SKM-1 (cell line): ENCODE data around the gene ZNF616.

Experiments
- DNase-seq: peaks from one replicate; lab custom pipeline; 2025; ENCODE audit not compliant: unreplicated experiment; lab: John Stamatoyannopoulos, UW

The ZNF616 gene

DNA sequence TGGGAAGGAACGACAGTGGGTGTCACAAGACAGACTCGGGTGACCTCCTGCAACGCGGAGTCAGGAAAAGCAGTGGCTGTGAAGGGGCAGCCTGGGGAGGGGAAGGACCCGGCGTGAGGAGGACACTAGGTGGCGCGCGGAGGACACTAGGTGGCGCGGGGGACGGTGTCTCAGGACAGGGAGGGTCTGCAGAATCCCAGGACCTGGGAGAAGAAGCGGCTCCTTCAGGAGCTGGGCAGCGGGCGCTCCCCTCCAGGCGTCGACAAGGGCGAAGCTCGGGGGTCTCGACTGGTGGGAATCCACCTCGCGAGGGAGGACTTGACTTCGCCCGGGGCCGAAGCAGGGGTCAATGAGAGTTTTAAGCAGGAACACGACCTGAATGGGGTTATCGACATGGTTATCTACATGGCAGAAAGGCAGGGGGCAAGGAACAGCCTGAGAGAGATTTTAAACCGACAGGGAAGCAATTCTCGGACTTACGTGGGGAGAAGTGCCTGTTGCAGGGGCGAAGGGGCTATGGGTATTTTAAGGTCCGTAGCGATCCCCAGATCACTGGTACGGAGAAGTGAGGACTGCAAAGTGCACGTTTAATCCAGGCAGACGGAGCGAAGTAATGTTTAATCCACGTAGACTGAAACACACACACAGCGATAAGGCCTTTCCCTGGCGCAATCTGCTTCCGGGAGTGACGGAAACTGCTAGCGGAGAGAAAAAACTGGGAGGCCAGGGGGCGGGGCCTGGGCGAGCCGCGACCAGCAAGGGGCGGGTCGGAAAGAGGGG, at the start of gene ZNF616:
Gene ZNF616 (minus strand): TSS at position 687 of the 780 bp plus-strand sequence. CDS start 9,426 bp downstream, outside the sequence.
- peak; percentile 57 for DNase-seq

DNA sequence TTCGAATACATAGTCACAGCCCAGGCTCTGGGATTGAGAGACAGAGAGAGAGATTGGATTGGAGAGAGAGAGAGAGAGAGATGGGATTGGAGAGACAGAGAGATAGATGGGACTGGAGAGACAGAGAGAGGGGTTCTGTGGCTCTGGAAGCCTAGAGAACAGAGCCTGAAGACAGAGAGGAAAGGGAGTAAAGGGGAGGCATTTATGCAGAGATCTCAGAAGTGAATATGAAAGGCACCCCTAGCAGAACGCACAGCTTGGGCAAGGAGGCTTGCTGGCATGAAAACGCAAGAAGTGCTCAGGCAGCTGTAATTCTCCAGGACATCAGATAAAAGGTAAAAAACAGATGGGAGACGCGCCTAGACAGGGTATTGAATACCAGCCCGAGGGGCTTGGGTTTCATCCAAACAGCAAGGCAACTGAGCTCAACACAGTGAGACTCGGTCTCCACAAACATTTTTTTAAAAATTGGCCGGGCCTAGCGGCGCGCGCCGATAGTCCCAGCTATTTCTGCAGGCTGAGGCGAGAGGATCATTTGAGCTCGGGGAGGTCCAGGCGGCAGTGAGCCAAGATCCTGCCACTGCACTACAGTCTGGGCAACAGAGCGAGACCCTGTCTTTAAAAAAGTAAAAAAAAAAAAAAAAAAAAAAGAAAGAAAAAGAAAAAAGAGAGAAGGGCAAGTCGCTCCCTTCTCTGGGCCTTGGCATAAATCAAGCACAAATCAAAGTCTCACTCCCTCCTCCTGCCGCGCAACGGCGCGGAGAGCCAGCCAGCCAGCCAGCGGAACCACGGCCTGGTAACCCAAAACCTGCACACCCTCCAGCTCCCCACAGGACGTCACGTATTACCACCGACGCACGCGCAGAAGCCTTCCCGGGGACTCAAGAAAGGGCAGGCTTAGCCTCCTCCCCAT, 49.3 kb upstream of the ZNF616 start:
- DNase-seq: no peak

DNA sequence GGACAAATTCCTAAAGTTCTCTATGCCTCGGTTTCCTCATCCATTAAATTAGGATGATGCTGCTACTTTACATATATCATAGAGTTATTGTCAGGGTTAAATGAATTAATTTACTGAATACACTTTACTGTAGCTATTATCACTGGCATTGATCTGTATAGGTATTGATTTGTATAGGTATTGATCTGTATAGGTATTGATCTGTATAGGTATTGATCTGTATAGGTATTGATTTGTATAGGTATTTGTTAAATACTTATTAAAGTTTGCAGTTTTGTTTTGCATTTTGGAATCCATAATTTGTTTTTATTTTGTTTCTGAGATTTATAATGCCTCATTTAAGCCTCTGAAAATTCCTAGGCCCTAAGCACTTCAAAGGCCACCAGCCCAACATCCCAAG, 47.7 kb upstream of the ZNF616 start:
- DNase-seq: no peak

DNA sequence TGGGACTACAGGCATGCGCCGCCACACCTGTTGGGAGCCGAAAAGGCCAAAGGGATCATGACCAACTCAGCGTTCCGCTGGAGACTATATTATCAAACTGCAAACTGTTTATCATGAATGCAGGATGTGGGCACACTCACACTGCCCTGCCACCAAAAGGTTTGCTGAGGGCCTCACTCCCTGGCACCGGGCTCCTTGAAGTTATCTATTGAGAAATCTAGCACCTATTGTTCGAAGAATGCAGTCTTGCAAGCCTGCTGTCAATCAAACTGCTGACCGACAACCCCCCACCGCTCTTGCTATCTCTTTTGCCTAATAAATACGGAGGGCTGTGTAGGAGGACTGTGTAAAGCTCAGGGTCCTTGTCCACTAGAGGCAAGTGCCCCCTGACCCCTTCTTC, 36.8 kb upstream of the ZNF616 start:
- DNase-seq: no peak

DNA sequence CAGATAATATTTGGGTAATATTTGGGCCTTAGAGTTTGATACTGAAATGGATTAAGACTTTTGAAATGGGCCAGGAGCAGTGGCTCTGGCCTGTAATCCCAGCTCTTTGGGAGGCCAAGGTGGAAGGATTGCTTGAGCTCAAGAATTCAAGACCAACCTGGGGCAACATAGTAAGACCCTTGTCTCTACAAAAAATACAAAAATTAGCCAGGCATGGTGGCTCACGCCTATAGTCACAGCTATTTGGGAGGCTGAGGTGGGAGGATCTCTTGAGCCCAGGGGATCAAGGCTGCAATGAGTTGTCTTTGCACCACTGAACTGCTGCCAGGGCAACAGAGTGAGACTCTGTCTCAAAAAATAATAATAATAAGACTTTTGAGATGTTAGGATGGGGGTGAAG, 32.6 kb upstream of the ZNF616 start:
- DNase-seq: no peak

DNA sequence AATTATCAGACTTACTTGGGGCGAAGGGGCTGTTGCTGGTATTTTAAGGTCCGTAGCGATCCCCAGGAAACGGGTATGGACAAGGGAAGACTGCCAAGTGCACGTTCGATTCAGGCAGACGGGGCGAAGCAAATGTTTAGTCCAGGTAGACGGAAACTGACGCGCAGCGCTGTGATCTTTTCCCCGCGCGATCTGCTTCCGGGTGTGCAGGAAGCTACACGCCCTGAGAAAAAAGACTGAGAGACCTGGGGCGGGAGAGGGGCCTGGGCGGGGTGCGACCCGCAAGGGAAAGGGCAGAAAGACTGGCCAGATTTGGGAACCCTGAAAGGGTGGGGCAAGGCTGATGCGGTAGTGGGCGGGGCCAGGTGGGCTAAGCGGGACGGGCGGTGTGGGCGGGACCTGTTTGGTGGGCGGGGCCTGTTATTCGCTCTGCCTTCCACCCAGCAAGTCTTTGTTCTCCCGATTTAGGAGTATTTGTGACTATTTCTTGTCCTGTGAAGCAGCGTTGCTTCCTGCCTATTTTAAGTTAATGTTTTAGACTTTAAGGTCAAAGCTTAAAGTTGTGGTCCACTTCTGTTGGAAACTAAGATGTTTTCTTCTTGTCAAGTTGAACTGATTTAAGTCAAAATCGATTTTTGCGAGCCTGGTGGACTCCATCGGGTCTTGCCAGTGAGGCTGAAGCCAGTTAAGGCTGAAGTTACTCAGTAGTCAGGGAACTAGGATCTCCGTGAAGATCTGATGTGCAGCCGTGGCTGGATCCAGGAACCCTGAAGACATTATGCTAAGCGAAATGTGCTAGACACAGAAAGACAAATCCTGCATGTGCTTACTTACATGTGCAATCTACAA, 31.8 kb upstream of the ZNF616 start, which contains the start of gene ZNF836:
Gene ZNF836 (minus strand): TSS at position 301 of the 849 bp plus-strand sequence. CDS start 3,549 bp downstream, outside the sequence.
- DNase-seq: peak; percentile 10

DNA sequence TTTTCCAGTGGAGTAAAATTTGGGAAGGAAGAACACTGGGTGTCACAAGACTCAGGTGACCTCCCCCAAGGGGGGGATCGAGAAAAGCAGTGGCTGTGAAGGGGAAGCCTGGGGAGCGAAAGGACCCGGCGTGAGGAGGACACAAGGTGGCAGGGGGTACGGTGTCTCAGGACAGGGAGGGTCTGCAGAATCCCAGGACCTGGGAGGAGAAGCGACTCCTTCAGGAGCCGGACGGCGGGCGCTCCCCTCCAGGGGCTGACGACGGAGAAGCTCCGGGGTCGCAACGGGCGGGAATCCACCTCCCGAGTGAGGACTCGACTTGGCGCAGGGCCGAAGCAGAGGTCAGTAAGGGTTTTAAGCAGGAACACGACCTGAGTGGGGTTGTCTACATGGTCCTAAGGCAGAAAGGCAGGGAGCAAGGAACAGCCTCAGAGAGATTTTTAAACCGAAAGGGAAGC, 31.2 kb upstream of the ZNF616 start:
- DNase-seq: no peak

DNA sequence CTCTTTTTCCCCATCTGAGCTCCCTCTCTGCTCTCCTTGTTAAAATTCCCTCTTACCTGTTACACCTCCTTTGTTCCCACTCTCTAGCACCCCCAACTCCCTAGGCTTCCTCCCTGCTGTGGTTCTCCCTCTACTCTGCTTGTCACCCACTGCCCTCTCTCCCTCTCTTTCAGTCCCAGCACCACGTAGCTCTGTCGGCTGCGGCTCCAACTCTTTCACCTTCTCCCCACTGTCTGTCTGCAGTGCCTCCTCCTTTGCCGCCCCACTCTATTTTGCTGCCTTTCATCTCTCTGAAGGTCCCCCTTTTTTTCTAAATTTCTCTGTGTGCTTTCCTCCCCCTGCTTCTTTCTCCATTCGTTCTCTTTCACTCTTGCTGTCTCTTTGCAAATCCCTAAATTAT, 30.6 kb upstream of the ZNF616 start:
- DNase-seq: no peak

DNA sequence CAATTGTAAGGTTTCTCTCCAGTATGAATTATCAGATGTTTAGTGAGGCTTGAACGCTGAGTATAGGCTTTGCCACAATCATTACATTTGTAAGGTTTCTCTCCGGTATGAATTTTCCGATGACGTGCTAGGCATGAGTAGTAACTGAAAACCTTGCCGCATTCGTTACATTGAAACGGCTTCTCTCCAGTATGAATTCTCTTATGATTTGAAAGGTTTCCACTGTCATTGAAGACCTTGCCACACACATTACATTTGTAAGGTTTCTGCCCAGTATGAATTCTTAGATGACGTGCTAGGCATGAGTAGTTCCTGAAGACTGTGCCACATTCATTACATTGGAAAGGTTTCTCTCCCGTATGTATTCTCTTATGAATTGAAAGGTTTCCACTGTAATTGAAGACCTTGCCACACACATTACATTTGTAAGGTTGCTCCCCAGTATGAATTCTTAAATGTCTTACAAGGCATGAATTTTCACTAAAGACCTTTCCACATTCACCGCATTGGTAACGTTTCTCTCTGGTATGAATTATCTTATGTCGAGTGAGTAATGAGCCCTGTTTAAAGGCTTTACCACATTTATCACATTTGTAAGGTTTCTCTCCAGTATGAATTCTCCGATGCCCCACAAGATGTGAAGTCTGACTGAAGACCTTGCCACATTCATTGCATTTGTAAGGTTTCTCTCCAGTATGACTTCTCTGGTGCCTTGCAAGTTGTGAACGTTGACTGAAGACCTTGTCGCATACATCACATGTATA, 16.0 kb upstream of the ZNF616 start:
- DNase-seq: no peak

DNA sequence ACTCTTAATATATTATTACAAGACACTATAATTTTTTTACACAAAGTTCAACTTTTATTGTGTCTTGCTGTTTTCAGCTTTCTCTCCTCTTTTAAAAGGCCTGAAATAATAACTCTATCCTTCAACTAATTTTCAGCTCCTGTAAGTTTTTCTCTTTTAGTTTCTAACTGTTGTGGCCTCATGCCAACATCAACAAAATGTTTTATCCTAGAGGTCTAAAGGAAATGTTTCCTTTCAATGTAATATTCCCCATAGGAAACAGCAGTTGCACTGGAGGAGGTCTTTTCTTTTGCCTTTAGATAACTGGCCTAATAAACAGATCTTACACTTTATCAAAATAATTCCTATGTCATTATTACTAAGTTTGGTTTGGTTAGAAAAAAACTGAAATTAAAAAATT, 8.5 kb upstream of the ZNF616 start:
- DNase-seq: no peak

DNA sequence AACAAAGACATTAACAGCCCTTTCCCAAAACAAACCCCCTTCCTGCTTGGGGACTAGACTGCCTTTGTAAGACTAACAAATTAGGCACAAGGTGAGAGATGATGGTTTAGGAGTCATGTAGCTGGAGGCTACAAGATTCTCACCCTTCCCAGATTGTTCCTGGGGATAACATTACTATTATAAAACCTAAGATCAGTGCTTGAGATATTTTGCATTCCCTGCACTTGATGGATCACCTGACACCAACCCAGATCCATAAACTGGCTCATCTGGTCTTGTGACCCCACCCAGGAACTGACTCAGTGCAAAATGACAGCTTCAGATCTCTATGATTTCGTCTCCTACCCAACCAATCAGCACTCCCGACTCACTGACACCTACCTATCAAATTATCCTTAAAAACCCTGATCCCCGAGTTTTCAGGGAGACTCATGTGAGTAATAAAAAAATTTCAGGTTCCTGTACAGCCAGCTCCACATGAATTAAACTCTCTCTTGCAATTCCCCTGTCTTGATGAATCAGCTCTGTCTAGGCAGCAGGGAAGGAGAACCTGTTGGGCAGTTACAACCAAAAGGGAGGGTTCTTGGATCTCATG, 2.4 kb upstream of the ZNF616 start:
- no peak for DNase-seq

DNA sequence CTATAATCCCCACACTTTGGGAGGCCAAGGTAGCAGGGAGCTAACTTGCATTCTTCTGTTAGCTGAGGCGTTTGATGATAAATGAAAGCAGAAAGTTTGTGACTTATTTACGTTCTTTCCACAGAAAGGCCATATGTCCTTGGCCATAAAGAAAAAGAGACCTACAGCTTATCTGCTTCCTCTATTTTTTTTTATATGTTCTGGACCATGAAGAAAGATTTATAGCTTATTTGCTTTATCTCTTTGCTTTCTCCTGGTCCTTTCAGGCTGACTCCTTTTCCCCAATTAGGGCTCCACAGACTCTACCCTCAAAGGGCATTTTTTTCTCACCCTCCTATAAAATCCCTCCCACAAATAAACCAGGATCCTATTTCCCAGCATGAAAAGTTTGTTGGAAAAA, 1.5 kb upstream of the ZNF616 start:
- DNase-seq: no peak

DNA sequence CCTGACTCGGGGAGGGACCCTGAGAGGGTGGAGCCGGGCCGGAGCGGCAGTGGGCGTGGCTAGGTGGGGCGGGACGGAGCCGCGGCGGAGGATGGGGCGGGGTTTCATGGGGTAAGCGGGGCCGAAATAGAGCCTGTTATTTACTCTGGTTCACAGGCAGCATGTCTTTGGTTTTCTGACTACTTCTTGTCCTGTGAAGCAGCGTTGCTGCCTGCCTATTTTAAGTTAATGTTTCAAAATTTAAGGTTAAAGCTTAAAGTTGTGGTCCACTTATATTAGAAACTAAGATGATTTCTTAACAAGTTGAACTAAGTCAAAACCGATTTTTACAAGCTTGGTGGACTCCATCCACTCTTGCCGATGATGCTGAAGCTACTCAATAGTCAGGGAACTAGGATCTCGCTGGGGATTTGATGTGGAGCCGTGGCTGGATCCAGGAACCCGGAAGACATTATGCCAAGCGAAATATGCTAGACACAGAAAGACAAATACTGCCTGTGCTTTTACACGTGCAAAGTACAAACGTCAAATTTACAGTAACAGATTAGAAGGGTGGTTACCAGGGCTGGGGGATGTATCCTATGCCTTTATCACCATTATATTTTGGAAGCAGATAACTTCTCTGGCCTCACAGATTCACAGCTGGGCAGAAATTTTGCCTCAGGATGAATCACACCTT, 433 bp upstream of the ZNF616 start:
- DNase-seq: no peak

DNA sequence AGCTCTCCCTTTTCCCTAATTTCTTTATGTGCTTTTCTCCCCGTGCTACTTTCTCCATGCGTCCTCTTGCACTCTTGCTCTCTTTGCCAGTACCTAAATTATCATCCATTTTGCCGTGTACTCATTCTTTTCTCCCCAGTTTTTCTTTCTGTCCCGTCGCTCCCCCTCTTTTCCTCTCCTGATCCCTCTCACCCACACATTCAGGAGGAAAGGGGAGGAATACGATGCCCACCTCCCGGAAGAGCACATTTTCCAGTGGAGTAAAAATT, 821 bp downstream of the ZNF616 start:
- DNase-seq: no peak

DNA sequence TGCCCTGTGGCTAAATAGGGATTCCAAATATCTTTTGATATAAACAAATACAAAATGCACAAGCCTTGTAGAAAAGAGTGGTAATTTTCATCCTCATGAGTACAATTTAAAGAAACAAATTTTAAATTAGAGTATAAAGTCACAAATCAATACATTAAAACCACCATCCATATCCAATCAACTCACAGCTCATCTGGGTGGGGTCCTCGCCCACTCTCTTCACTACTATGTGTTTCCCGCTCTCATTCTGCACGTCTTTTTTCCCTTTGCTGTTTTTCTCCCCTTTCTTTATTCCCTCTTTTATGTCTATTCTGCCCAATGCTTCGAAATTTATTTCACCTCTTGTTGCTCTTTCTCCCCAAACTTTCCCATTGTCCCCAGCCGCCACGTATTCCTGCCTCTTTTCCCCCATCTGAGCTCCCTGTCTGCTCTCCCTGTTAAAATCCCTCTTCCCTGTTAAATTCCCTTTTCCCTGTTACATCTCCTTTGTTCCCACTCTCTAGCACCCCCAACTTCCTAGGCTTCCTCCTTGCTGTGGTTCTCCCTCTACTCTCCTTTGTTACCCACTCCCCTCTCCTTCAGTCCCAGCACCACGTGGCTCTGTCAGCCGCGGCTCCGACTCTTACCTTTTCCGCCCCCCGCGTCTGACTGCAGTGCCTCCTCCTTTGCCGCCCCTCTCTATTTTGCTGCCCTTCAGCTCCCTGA, 1.3 kb downstream of the ZNF616 start:
- no peak for DNase-seq

DNA sequence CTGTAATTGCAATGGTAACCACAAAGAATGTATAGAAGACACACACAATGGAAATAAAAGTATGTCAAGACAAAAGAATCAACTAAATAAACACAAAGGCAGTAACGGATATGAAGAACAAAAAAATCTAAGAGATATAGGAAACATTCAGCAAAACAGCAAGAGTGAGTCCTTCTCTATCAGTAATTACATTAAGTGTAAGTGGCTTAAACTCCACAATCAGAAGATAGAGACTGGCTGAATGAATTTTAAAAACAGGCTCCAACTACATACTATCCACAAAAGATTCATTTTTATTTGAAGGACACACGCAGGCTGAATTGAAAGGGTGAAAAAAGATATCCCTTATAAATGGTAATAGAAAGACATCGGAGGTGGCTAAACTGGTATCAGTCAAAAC, 19.5 kb downstream of the ZNF616 start:
- no peak for DNase-seq

DNA sequence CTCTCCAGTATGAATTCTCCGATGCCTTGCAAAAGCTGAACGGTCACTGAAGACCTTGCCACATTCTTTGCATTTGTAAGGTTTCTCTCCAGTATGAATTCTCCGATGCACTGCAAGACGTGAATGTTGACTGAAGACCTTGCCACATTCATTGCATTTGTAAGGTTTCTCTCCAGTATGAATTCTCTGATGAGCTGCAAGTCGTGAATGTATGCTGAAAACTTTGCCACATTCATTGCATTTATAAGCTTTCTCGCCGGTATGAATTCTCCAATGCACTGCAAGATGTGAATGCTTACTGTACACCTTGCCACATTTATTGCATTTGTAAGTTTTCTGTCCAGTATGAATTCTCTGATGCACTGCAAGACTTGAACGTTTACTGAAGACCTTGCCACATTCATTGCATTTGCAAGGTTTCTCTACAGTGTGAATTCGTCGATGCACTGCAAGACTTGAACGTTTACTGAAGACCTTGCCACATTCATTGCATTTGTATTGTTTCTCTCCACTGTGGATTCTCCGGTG, 24.1 kb downstream of the ZNF616 start:
- DNase-seq: no peak

DNA sequence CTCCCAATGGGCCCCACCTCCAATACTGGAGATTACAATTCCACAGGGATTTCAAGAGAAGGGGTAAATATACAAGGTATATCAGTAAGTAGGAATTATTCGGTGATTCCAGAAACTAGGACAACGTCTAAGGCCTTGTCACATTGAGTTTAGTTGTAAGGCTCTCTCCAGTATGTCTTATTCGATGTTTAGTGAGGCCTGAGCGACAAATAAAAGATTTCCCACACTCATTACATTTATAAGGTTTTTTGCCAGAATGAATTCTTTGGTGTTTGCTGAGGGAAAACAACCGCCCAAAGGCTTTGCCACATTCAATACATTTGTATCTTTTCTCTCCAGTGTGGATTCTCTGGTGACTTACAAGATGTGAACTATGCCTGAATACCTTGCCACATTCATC, 25.0 kb downstream of the ZNF616 start:
- DNase-seq: no peak

DNA sequence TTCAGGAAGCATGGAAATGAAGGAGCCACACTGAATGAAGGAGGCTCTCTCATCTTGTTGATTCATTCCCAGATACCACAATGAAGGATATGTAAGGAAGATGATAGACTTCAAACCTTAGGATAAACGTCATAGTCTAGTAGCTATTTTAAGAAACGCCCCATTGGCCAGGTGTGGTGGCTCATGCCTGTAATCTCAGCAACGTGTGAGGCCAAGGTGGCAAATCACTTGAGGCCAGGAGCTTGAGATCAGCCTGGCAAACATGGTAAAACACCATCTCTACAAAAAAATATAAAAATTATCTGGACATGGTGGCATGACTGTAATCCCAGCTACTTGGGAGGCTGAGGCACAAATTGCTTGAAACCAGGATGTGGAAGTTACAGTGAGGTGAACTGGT, 27.1 kb downstream of the ZNF616 start:
- DNase-seq: no peak
